HEK293 (cell line): ENCODE data around the gene CORO6.

ENCODE experiments used
- ZFP41 ChIP-seq: fragments of 450-650 bp; formaldehyde crosslinking; IDR thresholded peaks from 2 replicates; pipeline ENCODE4 v1.5.1; 2016; ENCODE audit warnings: missing biosample characterization, missing genetic modification characterization, borderline replicate concordance
- ZNF629 ChIP-seq: fragments of 450-650 bp; formaldehyde crosslinking; IDR thresholded peaks from 2 replicates; pipeline ENCODE4 v1.5.1; 2017; ENCODE audit warnings: missing biosample characterization, missing genetic modification characterization
- ZNF776 ChIP-seq: fragments of 450-650 bp; formaldehyde crosslinking; IDR thresholded peaks from 2 replicates; pipeline ENCODE4 v1.5.0; 2017; ENCODE audit warnings: missing biosample characterization, missing genetic modification characterization, borderline replicate concordance
- TF ChIP-seq, protein P1 (sequence below): fragments of 450-650 bp; formaldehyde crosslinking; IDR thresholded peaks from 2 replicates; pipeline ENCODE4 v1.5.1; 2016; ENCODE audit warnings: missing biosample characterization, missing genetic modification characterization

DNA sequence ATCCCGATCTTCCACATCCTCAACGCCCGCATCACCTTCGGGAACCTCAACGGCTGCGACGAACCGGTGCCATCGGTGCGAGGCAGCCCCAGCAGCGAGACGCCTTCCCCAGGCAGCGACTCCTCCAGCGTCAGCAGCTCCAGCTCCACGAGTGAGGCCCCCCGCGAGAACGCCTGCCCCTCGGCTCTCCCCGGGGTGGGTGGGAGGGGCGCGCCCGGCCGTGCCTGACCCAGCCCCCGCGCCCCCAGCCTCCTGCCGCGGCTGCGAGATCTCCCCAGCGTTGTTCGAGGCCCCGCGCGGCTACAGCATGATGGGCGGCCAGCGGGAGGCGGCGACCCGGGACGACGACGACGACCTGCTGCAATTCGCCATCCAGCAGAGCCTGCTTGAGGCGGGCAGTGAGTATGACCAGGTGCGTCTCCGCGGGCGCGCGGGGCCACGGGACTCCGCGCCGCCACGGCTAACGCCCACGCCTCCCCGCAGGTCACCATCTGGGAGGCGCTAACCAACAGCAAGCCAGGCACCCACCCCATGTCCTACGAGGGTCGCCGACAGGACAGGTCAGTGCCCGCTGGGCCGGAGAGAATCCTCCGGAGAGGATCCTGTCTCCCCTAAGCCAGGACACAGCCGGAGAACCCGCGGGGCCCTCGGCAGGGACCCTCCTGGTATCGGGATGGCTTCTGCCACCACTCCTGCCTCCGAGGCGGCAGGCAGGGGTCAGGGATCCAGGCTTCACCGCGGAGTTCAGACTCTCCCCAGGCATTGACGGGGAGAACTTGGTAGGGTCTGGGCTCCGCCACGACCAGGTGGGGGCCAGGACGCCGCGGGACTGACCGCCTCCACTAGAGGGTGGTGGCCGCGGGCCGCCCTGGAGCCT, 10.1 kb downstream of the CORO6 start:
- TF ChIP-seq ZFP41 (tag by site-specific recombination) = no peak
- no peak for TF ChIP-seq ZNF629 (tag by site-specific recombination)
- TF ChIP-seq, protein P1, sequence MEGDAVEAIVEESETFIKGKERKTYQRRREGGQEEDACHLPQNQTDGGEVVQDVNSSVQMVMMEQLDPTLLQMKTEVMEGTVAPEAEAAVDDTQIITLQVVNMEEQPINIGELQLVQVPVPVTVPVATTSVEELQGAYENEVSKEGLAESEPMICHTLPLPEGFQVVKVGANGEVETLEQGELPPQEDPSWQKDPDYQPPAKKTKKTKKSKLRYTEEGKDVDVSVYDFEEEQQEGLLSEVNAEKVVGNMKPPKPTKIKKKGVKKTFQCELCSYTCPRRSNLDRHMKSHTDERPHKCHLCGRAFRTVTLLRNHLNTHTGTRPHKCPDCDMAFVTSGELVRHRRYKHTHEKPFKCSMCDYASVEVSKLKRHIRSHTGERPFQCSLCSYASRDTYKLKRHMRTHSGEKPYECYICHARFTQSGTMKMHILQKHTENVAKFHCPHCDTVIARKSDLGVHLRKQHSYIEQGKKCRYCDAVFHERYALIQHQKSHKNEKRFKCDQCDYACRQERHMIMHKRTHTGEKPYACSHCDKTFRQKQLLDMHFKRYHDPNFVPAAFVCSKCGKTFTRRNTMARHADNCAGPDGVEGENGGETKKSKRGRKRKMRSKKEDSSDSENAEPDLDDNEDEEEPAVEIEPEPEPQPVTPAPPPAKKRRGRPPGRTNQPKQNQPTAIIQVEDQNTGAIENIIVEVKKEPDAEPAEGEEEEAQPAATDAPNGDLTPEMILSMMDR (tag by site-specific recombination) = no peak
- no peak for TF ChIP-seq ZNF776 (tag by site-specific recombination)
